ENCODE results near the gene DCAF15.

DCAF15 gene

GRCh38 chr19:13976446-13976845 lies 24.1 kb downstream of the DCAF15 start:
- DNase-seq (ENCODE audit: low spot score), result no peak

GRCh38 chr19:13977803-13978202 lies 25.5 kb downstream of the DCAF15 start:
- no peak for DNase-seq (ENCODE audit: low spot score)

- DNase-seq (ENCODE audit: low spot score), result peak; percentile 94
Measured at GRCh38 chr19:13978351-13979243, 26.3 kb downstream of the DCAF15 start.

GRCh38 chr19:13979244-13979615 lies 26.9 kb downstream of the DCAF15 start:
- peak; percentile 47 for DNase-seq (ENCODE audit: low spot score)

GRCh38 chr19:13979686-13980085 lies 27.4 kb downstream of the DCAF15 start:
- DNase-seq (ENCODE audit: low spot score), result no peak

- DNase-seq (ENCODE audit: low spot score), result no peak
Measured at GRCh38 chr19:13980340-13980739, 28.0 kb downstream of the DCAF15 start.

- DNase-seq (ENCODE audit: low spot score), result no peak
Measured at GRCh38 chr19:13981021-13981420, 28.7 kb downstream of the DCAF15 start.

GRCh38 chr19:13981467-13981866 lies 29.2 kb downstream of the DCAF15 start:
- DNase-seq (ENCODE audit: low spot score), result no peak

- no peak for DNase-seq (ENCODE audit: low spot score)
Measured at GRCh38 chr19:13981988-13982501, 29.7 kb downstream of the DCAF15 start.

GRCh38 chr19:13982773-13983172 lies 30.5 kb downstream of the DCAF15 start:
- DNase-seq (ENCODE audit: low spot score), result no peak

- DNase-seq (ENCODE audit: low spot score), result no peak
Measured at GRCh38 chr19:13983213-13983889, 31.0 kb downstream of the DCAF15 start.

- DNase-seq (ENCODE audit: low spot score), result no peak
Measured at GRCh38 chr19:13984186-13984585, 31.9 kb downstream of the DCAF15 start.

GRCh38 chr19:13984875-13985741 lies 32.8 kb downstream of the DCAF15 start:
- no peak for DNase-seq (ENCODE audit: low spot score)

GRCh38 chr19:13985771-13986347 lies 33.5 kb downstream of the DCAF15 start:
- peak; percentile 68 for DNase-seq (ENCODE audit: low spot score)

- DNase-seq (ENCODE audit: low spot score), result peak; percentile 88
Measured at GRCh38 chr19:13986348-13986904, 34.1 kb downstream of the DCAF15 start.

GRCh38 chr19:13987101-13987890 lies 35.0 kb downstream of the DCAF15 start:
- DNase-seq (ENCODE audit: low spot score), result no peak

GRCh38 chr19:13989487-13989886 lies 37.2 kb downstream of the DCAF15 start:
- DNase-seq (ENCODE audit: low spot score), result no peak

- DNase-seq (ENCODE audit: low spot score), result no peak
Measured at GRCh38 chr19:13990085-13990484, 37.8 kb downstream of the DCAF15 start.

GRCh38 chr19:13992025-13992424 lies 39.7 kb downstream of the DCAF15 start:
- DNase-seq (ENCODE audit: low spot score), result no peak

- no peak for DNase-seq (ENCODE audit: low spot score)
Measured at GRCh38 chr19:13993590-13994300, 41.4 kb downstream of the DCAF15 start.
